HCT116 (cell line): Measurements from ENCODE around the gene PLEKHG3.

Experiments used
- CBX3 ChIP-seq: IDR thresholded peaks from 2 replicates; pipeline ENCODE4 v1.6.1; 2012; ENCODE audit warnings: low read depth
- CEBPB ChIP-seq: IDR thresholded peaks from 2 replicates; pipeline ENCODE4 v1.6.1; 2012; ENCODE audit warnings: low read depth
- EGR1 ChIP-seq: IDR thresholded peaks from 2 replicates; pipeline ENCODE4 v1.6.1; 2012; ENCODE audit warnings: low read depth
- EZH2phosphoT487 ChIP-seq: fragments of 200-600 bp; IDR thresholded peaks from 2 replicates; pipeline ENCODE4 v1.6.1; 2018; ENCODE audit warnings: antibody characterized with exemption, borderline replicate concordance
- POLR2A ChIP-seq: IDR thresholded peaks from 2 replicates; pipeline ENCODE4 v1.7.0; 2011; ENCODE audit warnings: borderline replicate concordance; ENCODE audit not compliant: insufficient read depth, insufficient read length; ENCODE audit errors: extremely low read depth
- POLR2AphosphoS5 ChIP-seq: IDR thresholded peaks from 2 replicates; pipeline ENCODE4 v1.6.1; 2011; ENCODE audit warnings: mild to moderate bottlenecking, low read depth, low read length, moderate library complexity
- RAD21 ChIP-seq: IDR thresholded peaks from 2 replicates; pipeline ENCODE4 v1.6.1; 2012; ENCODE audit warnings: low read depth, mild to moderate bottlenecking
- SP1 ChIP-seq: IDR thresholded peaks from 2 replicates; pipeline ENCODE4 v1.6.1; 2012; ENCODE audit warnings: low read depth
- YY1 ChIP-seq: IDR thresholded peaks from 2 replicates; pipeline ENCODE4 v1.6.1; 2011; ENCODE audit warnings: low read length, low read depth, moderate library complexity, mild to moderate bottlenecking; ENCODE audit not compliant: insufficient replicate concordance; ENCODE audit errors: extremely low read depth
- TF ChIP-seq, protein P1 (sequence below), 3 experiments: fragments of 200-600 bp in 1 of 3; sonication (generic) in 1 of 3; IDR thresholded peaks in 2 of 3; conservative IDR thresholded peaks in 1 of 3; 2 replicates each; pipeline ENCODE4 v1.5.1; 2012 to 2017; ENCODE audit warnings: low read depth in 2 of 3, low read length in 2 of 3, antibody characterized with exemption in 1 of 3, borderline replicate concordance in 1 of 3, control low read depth in 1 of 3, mild to moderate bottlenecking in 1 of 3, mixed read lengths in 1 of 3, mixed run types in 1 of 3, moderate library complexity in 1 of 3; ENCODE audit not compliant: insufficient read depth in 1 of 3
- TF ChIP-seq, protein P2 (sequence below): IDR thresholded peaks from 2 replicates; pipeline ENCODE4 v1.6.1; 2012; ENCODE audit warnings: low read depth

DNA sequence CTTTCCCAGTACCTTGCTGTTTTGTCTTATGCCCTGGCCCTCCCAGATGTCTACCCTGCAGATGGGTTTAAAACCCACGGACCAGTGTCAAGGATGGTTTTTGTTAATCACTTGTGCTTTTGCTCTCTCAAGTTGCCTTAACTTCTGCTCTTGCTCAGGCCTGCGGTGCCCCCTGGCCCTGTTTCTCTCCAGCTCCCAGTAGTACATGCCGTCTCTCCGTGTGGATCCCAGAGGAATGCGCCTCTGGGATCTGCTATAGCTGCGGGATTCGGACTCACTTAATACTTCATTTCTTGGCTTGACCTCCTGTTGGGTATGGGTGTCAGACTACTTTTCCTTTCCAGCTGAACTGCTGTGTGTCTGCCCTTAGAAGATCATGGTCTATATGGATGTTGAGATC, 14.5 kb downstream of the PLEKHG3 start:
- TF ChIP-seq, protein P1, sequence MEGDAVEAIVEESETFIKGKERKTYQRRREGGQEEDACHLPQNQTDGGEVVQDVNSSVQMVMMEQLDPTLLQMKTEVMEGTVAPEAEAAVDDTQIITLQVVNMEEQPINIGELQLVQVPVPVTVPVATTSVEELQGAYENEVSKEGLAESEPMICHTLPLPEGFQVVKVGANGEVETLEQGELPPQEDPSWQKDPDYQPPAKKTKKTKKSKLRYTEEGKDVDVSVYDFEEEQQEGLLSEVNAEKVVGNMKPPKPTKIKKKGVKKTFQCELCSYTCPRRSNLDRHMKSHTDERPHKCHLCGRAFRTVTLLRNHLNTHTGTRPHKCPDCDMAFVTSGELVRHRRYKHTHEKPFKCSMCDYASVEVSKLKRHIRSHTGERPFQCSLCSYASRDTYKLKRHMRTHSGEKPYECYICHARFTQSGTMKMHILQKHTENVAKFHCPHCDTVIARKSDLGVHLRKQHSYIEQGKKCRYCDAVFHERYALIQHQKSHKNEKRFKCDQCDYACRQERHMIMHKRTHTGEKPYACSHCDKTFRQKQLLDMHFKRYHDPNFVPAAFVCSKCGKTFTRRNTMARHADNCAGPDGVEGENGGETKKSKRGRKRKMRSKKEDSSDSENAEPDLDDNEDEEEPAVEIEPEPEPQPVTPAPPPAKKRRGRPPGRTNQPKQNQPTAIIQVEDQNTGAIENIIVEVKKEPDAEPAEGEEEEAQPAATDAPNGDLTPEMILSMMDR (IDR thresholded peaks at IDR 0.05 in 2 of 3, conservative IDR thresholded peaks at IDR 0.05 in 1 of 3; ENCODE audit: borderline replicate concordance in 1 of 3, insufficient read depth in 1 of 3, low read depth in 2 of 3, low read length in 2 of 3), result no peak
- TF ChIP-seq, protein P2, sequence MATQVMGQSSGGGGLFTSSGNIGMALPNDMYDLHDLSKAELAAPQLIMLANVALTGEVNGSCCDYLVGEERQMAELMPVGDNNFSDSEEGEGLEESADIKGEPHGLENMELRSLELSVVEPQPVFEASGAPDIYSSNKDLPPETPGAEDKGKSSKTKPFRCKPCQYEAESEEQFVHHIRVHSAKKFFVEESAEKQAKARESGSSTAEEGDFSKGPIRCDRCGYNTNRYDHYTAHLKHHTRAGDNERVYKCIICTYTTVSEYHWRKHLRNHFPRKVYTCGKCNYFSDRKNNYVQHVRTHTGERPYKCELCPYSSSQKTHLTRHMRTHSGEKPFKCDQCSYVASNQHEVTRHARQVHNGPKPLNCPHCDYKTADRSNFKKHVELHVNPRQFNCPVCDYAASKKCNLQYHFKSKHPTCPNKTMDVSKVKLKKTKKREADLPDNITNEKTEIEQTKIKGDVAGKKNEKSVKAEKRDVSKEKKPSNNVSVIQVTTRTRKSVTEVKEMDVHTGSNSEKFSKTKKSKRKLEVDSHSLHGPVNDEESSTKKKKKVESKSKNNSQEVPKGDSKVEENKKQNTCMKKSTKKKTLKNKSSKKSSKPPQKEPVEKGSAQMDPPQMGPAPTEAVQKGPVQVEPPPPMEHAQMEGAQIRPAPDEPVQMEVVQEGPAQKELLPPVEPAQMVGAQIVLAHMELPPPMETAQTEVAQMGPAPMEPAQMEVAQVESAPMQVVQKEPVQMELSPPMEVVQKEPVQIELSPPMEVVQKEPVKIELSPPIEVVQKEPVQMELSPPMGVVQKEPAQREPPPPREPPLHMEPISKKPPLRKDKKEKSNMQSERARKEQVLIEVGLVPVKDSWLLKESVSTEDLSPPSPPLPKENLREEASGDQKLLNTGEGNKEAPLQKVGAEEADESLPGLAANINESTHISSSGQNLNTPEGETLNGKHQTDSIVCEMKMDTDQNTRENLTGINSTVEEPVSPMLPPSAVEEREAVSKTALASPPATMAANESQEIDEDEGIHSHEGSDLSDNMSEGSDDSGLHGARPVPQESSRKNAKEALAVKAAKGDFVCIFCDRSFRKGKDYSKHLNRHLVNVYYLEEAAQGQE, result no peak
- TF ChIP-seq YY1 (no peak), POLR2A (no peak), CEBPB (no peak), CBX3 (no peak), SP1 (no peak), EZH2phosphoT487 (no peak), RAD21 (no peak), POLR2AphosphoS5 (no peak), EGR1 (no peak)
